Loucy (cell line): ENCODE results near the gene DISP3.

Experiments used
- H2AFZ ChIP-seq: fragments of 200-600 bp; sonication (generic); 2 replicates; pipeline ENCODE4 v1.6.0; 2016; ENCODE audit warnings: antibody characterized with exemption, mild to moderate bottlenecking, low read length, moderate library complexity
- H3F3A ChIP-seq: fragments of 200-600 bp; 2 replicates; pipeline ENCODE4 v1.6.0; 2016; ENCODE audit warnings: antibody characterized with exemption, low read depth, mild to moderate bottlenecking
- H3K27me3 ChIP-seq: fragments of 200-600 bp; sonication (generic); 2 replicates; pipeline ENCODE4 v1.6.1; 2014; ENCODE audit warnings: low read length, mild to moderate bottlenecking; ENCODE audit not compliant: insufficient read depth, poor library complexity, severe bottlenecking
- H3K36me3 ChIP-seq: fragments of 200-600 bp; sonication (generic); 2 replicates; pipeline ENCODE4 v1.6.1; 2016; ENCODE audit warnings: low read length; ENCODE audit not compliant: insufficient read depth
- H3K4me1 ChIP-seq: fragments of 200-600 bp; sonication (generic); 2 replicates; pipeline ENCODE4 v1.5.1; 2014; ENCODE audit warnings: low read length, mild to moderate bottlenecking; ENCODE audit not compliant: insufficient read depth, poor library complexity, severe bottlenecking
- H3K4me2 ChIP-seq: fragments of 200-600 bp; sonication (generic); 2 replicates; pipeline ENCODE4 v1.6.0; 2014; ENCODE audit warnings: antibody characterized with exemption, low read length, low read depth, mild to moderate bottlenecking; ENCODE audit not compliant: poor library complexity, severe bottlenecking
- H3K4me3 ChIP-seq: fragments of 200-600 bp; sonication (generic); 2 replicates; pipeline ENCODE4 v1.5.1; 2014; ENCODE audit warnings: low read length, mild to moderate bottlenecking, mixed read lengths; ENCODE audit not compliant: poor library complexity, severe bottlenecking
- H3K79me2 ChIP-seq: fragments of 200-600 bp; sonication (generic); 2 replicates; pipeline ENCODE4 v1.6.1; 2014; ENCODE audit warnings: low read length; ENCODE audit not compliant: insufficient read depth
- H3K9ac ChIP-seq: fragments of 200-600 bp; sonication (generic); 2 replicates; pipeline ENCODE4 v1.6.0; 2014; ENCODE audit warnings: mild to moderate bottlenecking, low read depth, low read length, moderate library complexity; ENCODE audit not compliant: poor library complexity, severe bottlenecking
- H3K9me2 ChIP-seq: fragments of 200-600 bp; sonication (generic); replicated peaks from 2 replicates; pipeline ENCODE4 v1.6.1; 2016; ENCODE audit warnings: low read depth, low read length, mixed read lengths
- H3K9me3 ChIP-seq: fragments of 200-600 bp; sonication (generic); 2 replicates; pipeline ENCODE4 v1.6.1; 2014; ENCODE audit warnings: mild to moderate bottlenecking, antibody characterized with exemption, low read length, low read depth; ENCODE audit not compliant: insufficient read depth
- H4K20me1 ChIP-seq: fragments of 200-600 bp; sonication (generic); 2 replicates; pipeline ENCODE4 v1.6.0; 2014; ENCODE audit warnings: antibody characterized with exemption, low read length, mild to moderate bottlenecking; ENCODE audit not compliant: insufficient read depth, poor library complexity, severe bottlenecking
- EZH2phosphoT487 ChIP-seq: fragments of 200-600 bp; IDR thresholded peaks from 2 replicates; pipeline ENCODE4 v1.6.1; 2018; ENCODE audit warnings: antibody characterized with exemption, mild to moderate bottlenecking, moderate library complexity, borderline replicate concordance
- TF ChIP-seq, protein P1 (sequence below): fragments of 200-600 bp; sonication (generic); conservative IDR thresholded peaks from 2 replicates; pipeline ENCODE4 v1.5.1; 2014; ENCODE audit warnings: mild to moderate bottlenecking, antibody characterized with exemption, low read length

DISP3 gene

DNA sequence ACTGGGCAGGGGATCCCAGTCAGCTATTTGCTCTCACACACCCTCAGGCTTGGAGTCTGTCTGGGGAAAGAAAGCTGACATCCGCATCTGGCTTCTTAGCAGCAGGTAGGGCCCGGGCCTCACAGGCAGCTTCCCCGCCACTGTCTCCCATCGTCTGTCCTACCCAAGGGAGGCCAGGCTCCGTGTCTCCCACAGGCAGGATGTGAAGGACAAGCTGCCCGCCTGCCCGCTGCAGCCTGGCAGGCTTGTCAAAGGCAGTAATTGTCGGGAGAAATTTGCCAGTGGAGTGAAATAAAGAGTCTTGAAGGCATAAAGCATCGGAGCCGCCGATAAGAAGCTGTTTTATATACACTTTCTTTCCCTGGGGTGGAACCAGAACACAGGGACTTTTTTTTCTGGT, 44.0 kb upstream of the DISP3 start:
- H3K4me1 ChIP-seq, result no peaks in the 10 kb centered on the region
- no peak for TF ChIP-seq EZH2phosphoT487
- TF ChIP-seq, protein P1, sequence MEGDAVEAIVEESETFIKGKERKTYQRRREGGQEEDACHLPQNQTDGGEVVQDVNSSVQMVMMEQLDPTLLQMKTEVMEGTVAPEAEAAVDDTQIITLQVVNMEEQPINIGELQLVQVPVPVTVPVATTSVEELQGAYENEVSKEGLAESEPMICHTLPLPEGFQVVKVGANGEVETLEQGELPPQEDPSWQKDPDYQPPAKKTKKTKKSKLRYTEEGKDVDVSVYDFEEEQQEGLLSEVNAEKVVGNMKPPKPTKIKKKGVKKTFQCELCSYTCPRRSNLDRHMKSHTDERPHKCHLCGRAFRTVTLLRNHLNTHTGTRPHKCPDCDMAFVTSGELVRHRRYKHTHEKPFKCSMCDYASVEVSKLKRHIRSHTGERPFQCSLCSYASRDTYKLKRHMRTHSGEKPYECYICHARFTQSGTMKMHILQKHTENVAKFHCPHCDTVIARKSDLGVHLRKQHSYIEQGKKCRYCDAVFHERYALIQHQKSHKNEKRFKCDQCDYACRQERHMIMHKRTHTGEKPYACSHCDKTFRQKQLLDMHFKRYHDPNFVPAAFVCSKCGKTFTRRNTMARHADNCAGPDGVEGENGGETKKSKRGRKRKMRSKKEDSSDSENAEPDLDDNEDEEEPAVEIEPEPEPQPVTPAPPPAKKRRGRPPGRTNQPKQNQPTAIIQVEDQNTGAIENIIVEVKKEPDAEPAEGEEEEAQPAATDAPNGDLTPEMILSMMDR, result no peak
- no peaks in the 10 kb centered on the region for H3K79me2 ChIP-seq
- H3K36me3 ChIP-seq, result no peaks in the 10 kb centered on the region
- H2AFZ ChIP-seq, result no peak overlapping the region
- H3K9me2 ChIP-seq, result no peaks in the 10 kb centered on the region
- no peaks in the 10 kb centered on the region for H3K9me3 ChIP-seq
- H3K4me3 ChIP-seq, result no peak overlapping the region
- H3K4me2 ChIP-seq, result no peak overlapping the region
- no peaks in the 10 kb centered on the region for H3K27me3 ChIP-seq
- H4K20me1 ChIP-seq, result no peaks in the 10 kb centered on the region
- no peaks in the 10 kb centered on the region for H3F3A ChIP-seq
- H3K9ac ChIP-seq, result no peak overlapping the region

DNA sequence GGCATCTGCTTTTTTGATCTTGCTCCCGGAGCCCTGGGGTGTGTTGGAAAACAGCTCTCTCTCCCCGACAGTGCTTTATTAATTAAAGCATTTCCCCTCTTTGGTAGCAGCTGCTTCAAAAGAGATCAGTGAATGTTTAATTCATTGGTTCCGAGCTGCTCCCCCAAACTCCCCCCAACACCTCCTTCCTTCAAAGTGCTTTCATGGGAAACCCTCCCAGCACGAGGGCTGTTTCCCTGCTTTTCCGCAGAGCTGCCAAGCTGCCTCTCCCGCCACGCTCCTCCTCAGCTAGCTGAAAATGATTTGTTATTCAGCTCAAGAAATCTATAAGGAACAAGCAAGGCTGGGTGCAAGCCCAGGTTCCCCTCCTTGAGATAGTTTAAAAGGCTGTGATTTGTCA, 40.0 kb upstream of the DISP3 start:
- TF ChIP-seq, protein P1, result no peak
- TF ChIP-seq EZH2phosphoT487, result no peak
- Histone ChIP-seq H3K9me3 (no peaks in the 10 kb centered on the region), H3K79me2 (no peaks in the 10 kb centered on the region), H2AFZ (no peak overlapping the region), H3F3A (no peaks in the 10 kb centered on the region), H4K20me1 (no peaks in the 10 kb centered on the region), H3K27me3 (no peaks in the 10 kb centered on the region), H3K4me1 (no peaks in the 10 kb centered on the region), H3K36me3 (no peaks in the 10 kb centered on the region), H3K9ac (no peak overlapping the region), H3K4me2 (no peak overlapping the region), H3K9me2 (no peaks in the 10 kb centered on the region), H3K4me3 (no peak overlapping the region)

DNA sequence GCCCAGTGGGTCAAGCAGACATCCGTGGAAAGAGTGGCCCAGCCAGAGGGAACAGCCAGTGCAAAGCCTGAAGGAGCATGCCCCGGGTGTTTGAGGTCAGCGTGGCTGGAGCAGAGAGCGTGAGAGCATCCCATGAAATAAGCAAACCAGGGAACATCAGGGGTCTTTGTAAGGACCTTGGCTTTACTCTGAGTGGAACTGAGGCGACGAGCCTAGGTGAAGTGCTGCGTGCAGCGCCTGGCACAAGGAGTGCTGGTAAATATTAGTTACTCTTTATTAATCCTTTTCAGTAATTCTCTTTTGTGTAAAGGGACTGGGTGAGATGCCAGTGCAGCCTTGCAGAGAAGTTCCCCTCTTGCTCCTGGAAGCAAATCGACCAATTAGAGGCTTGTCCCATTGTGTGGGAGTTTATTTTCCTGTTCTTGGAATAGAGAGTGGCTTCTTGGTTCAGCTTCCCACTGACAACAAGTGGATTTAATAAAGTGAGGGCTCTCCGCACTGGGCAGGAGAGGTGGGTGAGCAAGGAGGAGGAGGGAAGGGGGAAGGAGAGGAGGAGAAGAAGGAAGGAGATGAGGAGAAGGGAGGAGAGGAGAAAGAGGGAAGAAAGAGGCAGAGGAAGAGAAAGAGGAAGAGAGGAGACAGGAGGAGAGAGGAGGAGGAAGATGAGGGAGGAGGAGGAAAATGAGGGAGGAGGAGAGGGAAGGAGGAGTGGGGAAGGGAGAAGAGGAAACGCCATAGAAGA, 37.6 kb upstream of the DISP3 start:
- no peak overlapping the region for H3K4me3 ChIP-seq
- H3K9me3 ChIP-seq, result no peaks in the 10 kb centered on the region
- no peak overlapping the region for H3K9ac ChIP-seq
- H3F3A ChIP-seq, result no peaks in the 10 kb centered on the region
- no peak overlapping the region for H3K4me2 ChIP-seq
- no peaks in the 10 kb centered on the region for H3K79me2 ChIP-seq
- H3K27me3 ChIP-seq, result no peaks in the 10 kb centered on the region
- H3K9me2 ChIP-seq, result no peaks in the 10 kb centered on the region
- no peak overlapping the region for H2AFZ ChIP-seq
- H4K20me1 ChIP-seq, result no peaks in the 10 kb centered on the region
- H3K36me3 ChIP-seq, result no peaks in the 10 kb centered on the region
- TF ChIP-seq, protein P1, result no peak
- no peak for TF ChIP-seq EZH2phosphoT487
- no peaks in the 10 kb centered on the region for H3K4me1 ChIP-seq
